HepG2 (cell line): ENCODE data around the gene TMEM107. TPM values are rescaled to one million over a fixed set of nuclear protein-coding genes. Genes with fewer than 3 reads are reported as not detected.
A peak's percentile ranks its signal among the peaks of the same experiment; 100 is the strongest.
"Not testable (repeated sequence)": the region's sequence is repeated elsewhere in the genome, so short reads cannot be mapped to it uniquely, and the experiment has no call there.

Source experiments
- ATAC-seq: fragments of 200-7000 bp; cut with Tn5 transposase; 3 replicates; pipeline ENCODE4 v1.9.1; 2020; ENCODE audit warnings: mild to moderate bottlenecking, moderate library complexity
- BruUV-seq: library from RNA; stranded (reverse); fragments of 400-500 nt; replicated peaks from 2 replicates; lab custom pipeline; 2021; lab: Mats Ljungman, UMichigan
- CTCF ChIA-PET: fragments of 300-600 bp; formaldehyde crosslinking; extraction: SDS; loops from one replicate; lab custom pipeline; 2021; ENCODE audit warnings: low total read pairs, inconsistent platforms, low intra/inter-chr PET ratio; lab: Yijun Ruan, JAX
- POLR2A ChIA-PET: fragments of 350-600 bp; sonication (Branson Sonifier 250); formaldehyde crosslinking; loops from one replicate; lab custom pipeline; 2020; ENCODE audit warnings: antibody characterized with exemption, inconsistent platforms; lab: Yijun Ruan, JAX
- DNase-seq: peaks from one replicate; pipeline ENCODE4 v3.0.0-alpha.2; 2015; ENCODE audit warnings: low spot score
- FAIRE-seq: peaks from 3 replicates; lab custom pipeline; 2011; peaks lifted over from hg19 to GRCh38; lab: Jason Lieb, UNC
- H2AFZ ChIP-seq: one replicate; pipeline ENCODE4 v1.6.1; 2011; ENCODE audit warnings: low read length, inconsistent platforms
- H3K27ac ChIP-seq: fragments of 300-600 bp; 3 replicates; pipeline ENCODE4 v1.8.0; 2011; ENCODE audit warnings: mixed run types, mild to moderate bottlenecking, mixed read lengths, low read length, inconsistent platforms; ENCODE audit not compliant: insufficient read depth; ENCODE audit errors: extremely low read length
- H3K27me3 ChIP-seq, 2 experiments: fragments of 200-600 bp in 1 of 2; 2 replicates in 1 of 2; 3 replicates in 1 of 2; pipeline versions ENCODE4 v1.6.0 to v1.8.0; 2011; ENCODE audit warnings: low read length in 2 of 2, mild to moderate bottlenecking in 2 of 2, moderate library complexity in 2 of 2, inconsistent platforms in 1 of 2; ENCODE audit not compliant: insufficient read depth in 2 of 2, control insufficient read depth in 1 of 2
- H3K36me3 ChIP-seq, 2 experiments: fragments of 200-600 bp in 1 of 2; replicated peaks in 1 of 2; 2 replicates in 1 of 2; 3 replicates in 1 of 2; pipeline versions ENCODE4 v1.5.1 to v1.8.0; 2011; ENCODE audit warnings: low read length in 2 of 2, inconsistent platforms in 1 of 2; ENCODE audit not compliant: insufficient read depth in 2 of 2, control insufficient read depth in 1 of 2
- H3K4me1 ChIP-seq: 2 replicates; pipeline ENCODE4 v1.5.1; 2012; ENCODE audit warnings: low read length, inconsistent platforms; ENCODE audit not compliant: insufficient read depth
- H3K4me2 ChIP-seq: 2 replicates; pipeline ENCODE4 v1.6.0; 2011; ENCODE audit warnings: low read depth, low read length, inconsistent platforms
- H3K4me3 ChIP-seq, 3 experiments: fragments of 200-600 bp in 1 of 3; sonication (generic), shearing (Covaris generic) in 1 of 3; replicated peaks in 1 of 3; 2 replicates each; pipeline ENCODE4 v1.5.1; 2011 to 2016; ENCODE audit warnings: low read length in 3 of 3, inconsistent platforms in 2 of 3, low read depth in 2 of 3, mild to moderate bottlenecking in 2 of 3, control low read depth in 1 of 3, mixed read lengths in 1 of 3; ENCODE audit not compliant: insufficient read depth in 1 of 3
- H3K79me2 ChIP-seq: one replicate; pipeline ENCODE4 v1.6.1; 2011; ENCODE audit warnings: low read length, inconsistent platforms; ENCODE audit not compliant: insufficient read depth
- H3K9ac ChIP-seq: 2 replicates; pipeline ENCODE4 v1.6.0; 2011; ENCODE audit warnings: mild to moderate bottlenecking, low read depth, low read length, inconsistent platforms; ENCODE audit not compliant: insufficient read depth
- H3K9me3 ChIP-seq: 2 replicates; pipeline ENCODE4 v1.5.1; 2012; ENCODE audit warnings: mild to moderate bottlenecking, low read length
- H4K20me1 ChIP-seq: 2 replicates; pipeline ENCODE4 v1.6.0; 2011; ENCODE audit warnings: inconsistent platforms, mild to moderate bottlenecking, low read length, moderate library complexity; ENCODE audit not compliant: insufficient read depth
- FIP1L1 ChIP-seq: fragments of 200-400 bp; formaldehyde crosslinking; IDR thresholded peaks from 2 replicates; pipeline ENCODE4 v1.6.1; 2018; ENCODE audit warnings: low read depth, mild to moderate bottlenecking, low read length, moderate library complexity, borderline replicate concordance; ENCODE audit not compliant: insufficient read depth
- FOSL2 ChIP-seq: sonication (generic); formaldehyde crosslinking; IDR thresholded peaks from 2 replicates; pipeline ENCODE4 v1.4.0; 2020; ENCODE audit warnings: missing genetic modification reagents
- HHEX ChIP-seq: IDR thresholded peaks from 2 replicates; pipeline ENCODE4 v1.6.1; 2016; ENCODE audit warnings: control low read depth
- MED8 ChIP-seq: sonication (generic); formaldehyde crosslinking; IDR thresholded peaks from 2 replicates; pipeline ENCODE4 v1.8.1; 2023; ENCODE audit warnings: mild to moderate bottlenecking, missing genetic modification reagents; ENCODE audit not compliant: insufficient replicate concordance
- MYNN ChIP-seq: sonication (generic); formaldehyde crosslinking; IDR thresholded peaks from 2 replicates; pipeline ENCODE4 v1.4.0; 2020; ENCODE audit warnings: mild to moderate bottlenecking, low read depth, missing genetic modification reagents
- NR2F6 ChIP-seq, 2 experiments: IDR thresholded peaks; 2 replicates each; pipeline ENCODE4 v1.6.1; 2016; ENCODE audit warnings: antibody characterized with exemption in 1 of 2, mild to moderate bottlenecking in 1 of 2
- SSRP1 ChIP-seq: IDR thresholded peaks from 2 replicates; pipeline ENCODE4 v1.6.1; 2016; ENCODE audit warnings: control low read depth
- ZFP82 ChIP-seq: sonication (generic); formaldehyde crosslinking; IDR thresholded peaks from 2 replicates; pipeline ENCODE4 v1.5.1; 2020; ENCODE audit warnings: mild to moderate bottlenecking, missing genetic modification reagents, borderline replicate concordance
- ZNF275 ChIP-seq: sonication (generic); formaldehyde crosslinking; IDR thresholded peaks from 2 replicates; pipeline ENCODE4 v1.8.0; 2022; ENCODE audit warnings: missing genetic modification reagents, mild to moderate bottlenecking, inconsistent platforms, borderline replicate concordance
- ZNF513 ChIP-seq: sonication (generic); formaldehyde crosslinking; conservative IDR thresholded peaks from 2 replicates; pipeline ENCODE4 v1.5.0; 2020; ENCODE audit warnings: missing genetic modification reagents
- ZNF710 ChIP-seq: sonication (generic); formaldehyde crosslinking; IDR thresholded peaks from 2 replicates; pipeline ENCODE4 v1.5.0; 2020; ENCODE audit warnings: mild to moderate bottlenecking, missing genetic modification reagents, borderline replicate concordance
- WGBS: methylation state at CpG from one replicate; pipeline ENCODE4 v1.1.6; 2017; ENCODE audit warnings: low lambda C conversion rate; 5-methylcytosine and 5-hydroxymethylcytosine counted together
- in situ Hi-C: cut with HindIII; loops from 2 replicates; pipeline ENCODE4 v1.10.0; 2017; ENCODE audit warnings: low pct_unique_long_range_greater_than_20kb; ENCODE audit not compliant: extremely low pct_ligation_motif_present
- intact Hi-C: fragments of 100-400 bp; cut with micrococcal nuclease; formaldehyde crosslinking; loops from one replicate; pipeline ENCODE4 v1.10.0; 2022; ENCODE audit not compliant: unreplicated experiment
- polyA plus RNA-seq, 8 experiments: library from polyadenylated mRNA; depleted of rRNA in 3 of 8; stranded (reverse) in 7 of 8; unstranded in 1 of 8; fragments of >200 nt; fragmentation: Illumina TruSeq in 4 of 8; extraction: Trizol in 4 of 8; gene quantifications; 2 replicates each; pipeline versions ENCODE4 v1.2.1 to v1.2.3, GENCODE V29; 2011 to 2016; ENCODE audit warnings: low read depth in 4 of 8, missing spikeins in 1 of 8, mixed read lengths in 1 of 8; ENCODE audit not compliant: insufficient read depth in 1 of 8
- total RNA-seq, 5 experiments: library from RNA; depleted of rRNA; stranded (reverse); fragments of >200 nt; fragmentation: Illumina TruSeq; extraction: Trizol; gene quantifications; 2 replicates each; pipeline ENCODE4 v1.2.3, GENCODE V29; 2016; ENCODE audit warnings: low read depth in 1 of 5
- TF ChIP-seq, protein P1 (sequence below), 2 experiments: sonication (generic) in 1 of 2; formaldehyde crosslinking in 1 of 2; IDR thresholded peaks; 2 replicates each; pipeline versions ENCODE4 v1.5.1 to v1.6.1; 2011 to 2020; ENCODE audit warnings: borderline replicate concordance in 1 of 2, low read depth in 1 of 2, low read length in 1 of 2, mild to moderate bottlenecking in 1 of 2, missing genetic modification reagents in 1 of 2, moderate library complexity in 1 of 2
- TF ChIP-seq, protein P2 (sequence below): sonication (generic); formaldehyde crosslinking; IDR thresholded peaks from 2 replicates; pipeline ENCODE4 v1.5.0; 2020; ENCODE audit warnings: mild to moderate bottlenecking, low read depth, missing genetic modification reagents, borderline replicate concordance

Gene TMEM107
- total and polyA plus RNA-seq, 2 of the 13 experiments (the other 11 are each of a cell fraction or from before 2014, with no cell fraction given): 7.2 to 15.3 TPM

DNA sequence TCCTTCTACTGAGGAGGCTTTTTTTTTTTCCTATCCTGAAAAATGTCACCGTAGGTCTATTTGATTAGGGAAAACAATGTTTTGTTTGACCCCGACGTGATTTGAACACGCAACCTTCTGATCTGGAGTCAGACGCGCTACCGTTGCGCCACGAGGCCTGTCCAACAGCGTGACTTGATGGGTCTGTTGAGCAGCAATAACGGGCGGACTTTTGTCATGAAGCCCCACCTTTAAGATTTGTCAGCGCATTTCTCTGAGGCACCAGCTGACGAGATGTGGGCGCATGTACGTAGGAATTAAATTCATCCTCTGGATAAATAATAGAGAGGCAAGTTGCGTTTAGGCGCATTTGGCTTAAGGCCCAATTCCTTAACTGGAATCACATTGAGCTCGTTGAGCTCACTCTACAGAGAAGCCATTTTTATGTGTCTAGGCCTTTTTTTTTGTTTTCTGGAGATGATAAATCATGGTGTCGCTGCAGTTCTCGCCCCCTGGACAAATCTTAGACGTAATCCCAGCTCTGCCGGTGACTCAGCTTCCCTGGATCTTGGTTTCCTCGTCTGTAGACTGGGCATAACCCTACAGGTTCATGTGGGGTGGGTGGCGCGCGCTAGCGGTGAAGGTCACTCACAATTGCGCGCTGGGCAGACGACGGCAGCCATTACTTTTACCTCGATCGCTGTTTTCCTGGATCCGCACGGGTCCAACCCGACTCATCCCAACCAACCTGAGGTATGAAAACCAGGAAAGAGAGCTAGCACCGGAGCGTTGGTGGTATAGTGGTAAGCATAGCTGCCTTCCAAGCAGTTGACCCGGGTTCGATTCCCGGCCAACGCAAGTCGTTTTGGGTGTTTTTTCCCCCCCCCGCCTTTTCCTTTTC, 44.8 kb upstream of the TMEM107 start (continued):
- peak; percentile 52 for TF ChIP-seq NR2F6 (IDR thresholded peaks at IDR 0.05)
- TF ChIP-seq NR2F6 (CRISPR knock-in tag; IDR thresholded peaks at IDR 0.05): peak; percentile 65
- TF ChIP-seq SSRP1 (CRISPR knock-in tag): peak; percentile 85
- no peak for TF ChIP-seq FIP1L1
- TF ChIP-seq, protein P1, sequence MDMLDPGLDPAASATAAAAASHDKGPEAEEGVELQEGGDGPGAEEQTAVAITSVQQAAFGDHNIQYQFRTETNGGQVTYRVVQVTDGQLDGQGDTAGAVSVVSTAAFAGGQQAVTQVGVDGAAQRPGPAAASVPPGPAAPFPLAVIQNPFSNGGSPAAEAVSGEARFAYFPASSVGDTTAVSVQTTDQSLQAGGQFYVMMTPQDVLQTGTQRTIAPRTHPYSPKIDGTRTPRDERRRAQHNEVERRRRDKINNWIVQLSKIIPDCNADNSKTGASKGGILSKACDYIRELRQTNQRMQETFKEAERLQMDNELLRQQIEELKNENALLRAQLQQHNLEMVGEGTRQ (IDR thresholded peaks at IDR 0.05; ENCODE audit: low read depth, low read length): no peak
- TF ChIP-seq, protein P1 (CRISPR knock-in tag; IDR thresholded peaks at IDR 0.05; ENCODE audit: borderline replicate concordance): no peak
- 0 out of 2 replicates have a peak, but pooled peaks have one; percentile 41 for TF ChIP-seq ZNF275
- TF ChIP-seq ZNF513: 0 out of 2 replicates have a peak, but pooled peaks have one; percentile 55
- peak; percentile 45 for TF ChIP-seq ZFP82 (CRISPR knock-in tag)
- peak; percentile 8; the same call in 1 of the 2 replicates for TF ChIP-seq HHEX (CRISPR knock-in tag)
- no peak; the same call in 1 of the 2 replicates for TF ChIP-seq ZNF710 (CRISPR knock-in tag)
- peak; percentile 48 for TF ChIP-seq MED8 (CRISPR knock-in tag)
- TF ChIP-seq MYNN (CRISPR knock-in tag): no peak
- TF ChIP-seq, protein P2, sequence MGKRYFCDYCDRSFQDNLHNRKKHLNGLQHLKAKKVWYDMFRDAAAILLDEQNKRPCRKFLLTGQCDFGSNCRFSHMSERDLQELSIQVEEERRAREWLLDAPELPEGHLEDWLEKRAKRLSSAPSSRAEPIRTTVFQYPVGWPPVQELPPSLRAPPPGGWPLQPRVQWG (CRISPR knock-in tag): no peak
- peak; percentile 51 for TF ChIP-seq FOSL2 (CRISPR knock-in tag)

DNA sequence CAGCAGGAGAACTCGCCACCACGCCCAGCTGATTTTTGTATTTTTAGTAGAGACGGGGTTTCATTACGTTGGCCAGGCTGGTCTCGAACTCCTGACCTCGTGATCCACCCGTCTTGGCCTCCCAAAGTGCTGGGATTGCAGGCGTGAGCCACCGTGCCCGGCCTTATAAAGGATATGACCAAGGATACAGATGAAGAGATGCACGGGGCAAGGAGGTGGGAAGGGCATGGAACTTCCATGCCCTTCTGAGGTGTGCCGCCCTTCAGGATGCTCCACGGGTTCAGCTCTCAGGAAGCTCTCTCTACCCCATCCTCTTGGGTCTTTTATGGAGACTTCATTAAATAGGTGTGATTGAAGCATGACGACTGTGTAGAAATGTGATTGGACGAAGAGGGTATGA, 37.8 kb upstream of the TMEM107 start:
- intact Hi-C loops, H3K36me3 ChIP-seq, H3K4me3 ChIP-seq, CTCF ChIA-PET, H2AFZ ChIP-seq, BruUV-seq, ATAC-seq, FAIRE-seq, H3K27me3 ChIP-seq, H4K20me1 ChIP-seq, in situ Hi-C loops, H3K27ac ChIP-seq, DNase-seq, H3K9ac ChIP-seq, H3K4me2 ChIP-seq, H3K9me3 ChIP-seq: not testable (repeated sequence)
- Histone ChIP-seq H3K79me2 (peaks cover 13% of the 10 kb centered on the region), H3K4me1 (peaks cover 54% of the 10 kb centered on the region)
- WGBS: 84% methylated on average over 15 of the region's 15 CpGs
- POLR2A ChIA-PET: interaction anchor here (6.1 to 6.5 kb wide), 2 partner anchors 8 to 23 kb away, joined by 89 to 105 read pairs; partner anchors contain the start of gene BORCS6
